Activated CD4-positive, alpha-beta T cell treated with anti-CD3 and anti-CD28 coated beads, Interleukin-2, amount 50 U/mL, for 16 hours (primary cell): ENCODE results near the gene IPPK.
"Not testable (repeated sequence)": the region's sequence is repeated elsewhere in the genome, so short reads cannot be mapped to it uniquely, and the experiment has no call there.

Experiments used
- DNase-seq: peaks from one replicate; pipeline ENCODE4 v3.0.0-alpha.2; 2020

The IPPK gene

DNA sequence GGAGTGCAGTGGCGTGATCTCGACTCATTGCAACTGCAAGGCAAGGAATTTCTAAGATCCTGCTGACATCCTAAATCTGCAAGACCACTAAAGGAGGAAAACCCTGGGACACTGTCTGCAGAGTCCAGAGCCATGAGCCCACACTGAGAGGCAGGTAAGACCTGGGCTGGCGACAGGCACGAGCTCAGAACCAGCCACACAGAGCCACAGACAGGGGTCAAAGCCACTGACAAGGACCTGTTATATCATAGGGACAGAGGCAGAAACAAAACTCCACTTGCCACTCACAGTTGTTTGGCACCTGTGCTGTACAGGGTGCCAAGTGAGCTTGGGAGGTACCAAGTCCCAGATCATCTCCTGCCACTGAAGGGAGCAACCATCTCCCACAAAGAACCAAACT lies 34.2 kb downstream of the IPPK start:
- no peak for DNase-seq

DNA sequence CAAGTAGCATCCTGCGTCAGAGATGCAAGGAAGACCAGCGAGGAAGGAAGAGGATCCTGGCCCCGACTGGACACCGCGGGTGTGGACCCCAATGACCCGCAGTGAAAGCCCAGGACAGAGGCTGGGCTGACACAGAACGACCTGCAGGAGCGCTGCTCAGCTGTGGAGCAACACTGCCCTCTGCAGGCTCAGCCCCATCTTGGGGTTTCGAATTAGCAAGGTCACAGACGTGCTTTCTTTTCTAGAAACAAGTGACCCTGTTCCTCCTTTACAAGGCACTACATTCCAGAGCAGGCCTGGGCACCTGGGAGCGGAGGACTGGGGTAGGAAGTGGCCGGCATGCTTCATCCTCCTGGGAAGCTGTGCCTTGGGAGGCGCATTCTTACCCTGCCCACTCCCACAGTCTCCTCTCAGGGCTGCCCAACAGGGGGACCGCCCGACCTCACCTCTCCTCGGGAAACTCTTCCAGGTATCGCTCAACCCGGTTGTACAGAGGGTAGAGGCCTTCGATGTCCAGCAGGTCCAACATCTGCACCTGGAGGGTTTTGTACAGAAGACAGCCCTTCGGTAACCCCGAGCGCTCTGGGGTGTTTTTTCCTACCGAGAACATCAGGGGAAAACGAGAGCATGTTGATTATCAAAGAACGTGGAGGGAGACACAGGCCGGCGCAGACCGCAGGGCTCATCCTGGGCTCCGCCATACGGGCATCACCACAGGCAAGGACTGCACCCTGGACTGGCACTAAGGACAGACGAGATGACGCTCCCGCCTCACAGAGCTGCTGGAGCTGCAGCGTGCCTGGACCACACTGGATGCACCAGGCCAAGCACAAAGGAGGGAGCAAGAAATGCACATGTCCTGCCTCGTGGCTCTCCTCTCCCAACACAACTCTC lies 35.0 kb downstream of the IPPK start:
- peak; percentile 70 for DNase-seq

DNA sequence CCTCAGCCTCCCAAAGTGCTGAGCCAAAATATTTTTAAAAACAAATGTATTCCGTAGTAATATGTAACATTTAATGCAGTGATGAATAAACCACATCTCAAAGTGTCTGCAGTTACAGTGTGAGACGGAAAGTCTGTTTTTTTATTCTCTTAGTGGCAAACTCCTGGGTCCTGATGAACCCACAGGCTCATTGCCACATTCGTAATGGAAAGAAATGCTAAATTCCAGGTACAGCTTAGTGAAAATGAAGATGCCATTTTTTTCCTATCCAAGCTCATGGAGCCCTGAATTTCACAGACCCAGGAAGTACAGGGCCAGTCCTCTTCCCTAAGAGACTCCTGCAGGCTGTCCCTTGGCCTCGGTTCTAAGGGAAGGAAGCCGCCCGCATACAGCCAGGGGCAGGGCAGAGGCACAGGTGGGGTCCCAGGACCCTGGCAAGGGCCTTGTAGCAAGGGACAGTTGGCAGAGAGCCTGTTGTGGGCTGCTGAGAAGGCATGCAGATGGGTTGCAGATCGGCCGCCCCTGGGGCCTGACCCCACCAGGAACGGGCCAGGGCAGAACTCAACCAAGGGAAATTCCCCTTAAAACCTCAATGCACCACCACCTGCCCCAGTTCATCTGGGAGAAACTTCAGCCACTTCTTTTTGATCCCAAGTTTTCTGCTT lies 36.2 kb downstream of the IPPK start:
- no peak for DNase-seq

DNA sequence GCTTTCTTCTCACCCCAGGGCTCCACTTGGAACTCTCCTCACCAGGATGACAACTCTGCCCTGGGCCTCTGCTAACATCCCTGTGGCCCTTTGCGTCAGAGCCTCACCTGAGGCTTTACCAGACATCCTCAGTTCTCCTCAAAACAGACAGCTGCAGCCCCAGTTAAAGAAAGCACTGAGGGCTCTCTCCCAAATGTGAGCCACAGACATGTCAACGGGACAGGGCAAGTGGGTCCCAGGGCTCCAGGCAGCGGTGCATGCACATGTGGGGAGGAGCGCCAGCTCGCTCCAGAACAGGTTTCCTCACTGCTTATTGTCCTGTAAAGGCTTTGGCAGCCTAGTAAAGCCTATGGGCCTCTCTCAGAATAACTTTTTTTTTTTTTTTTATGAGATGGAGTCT lies 37.3 kb downstream of the IPPK start:
- DNase-seq, result no peak

DNA sequence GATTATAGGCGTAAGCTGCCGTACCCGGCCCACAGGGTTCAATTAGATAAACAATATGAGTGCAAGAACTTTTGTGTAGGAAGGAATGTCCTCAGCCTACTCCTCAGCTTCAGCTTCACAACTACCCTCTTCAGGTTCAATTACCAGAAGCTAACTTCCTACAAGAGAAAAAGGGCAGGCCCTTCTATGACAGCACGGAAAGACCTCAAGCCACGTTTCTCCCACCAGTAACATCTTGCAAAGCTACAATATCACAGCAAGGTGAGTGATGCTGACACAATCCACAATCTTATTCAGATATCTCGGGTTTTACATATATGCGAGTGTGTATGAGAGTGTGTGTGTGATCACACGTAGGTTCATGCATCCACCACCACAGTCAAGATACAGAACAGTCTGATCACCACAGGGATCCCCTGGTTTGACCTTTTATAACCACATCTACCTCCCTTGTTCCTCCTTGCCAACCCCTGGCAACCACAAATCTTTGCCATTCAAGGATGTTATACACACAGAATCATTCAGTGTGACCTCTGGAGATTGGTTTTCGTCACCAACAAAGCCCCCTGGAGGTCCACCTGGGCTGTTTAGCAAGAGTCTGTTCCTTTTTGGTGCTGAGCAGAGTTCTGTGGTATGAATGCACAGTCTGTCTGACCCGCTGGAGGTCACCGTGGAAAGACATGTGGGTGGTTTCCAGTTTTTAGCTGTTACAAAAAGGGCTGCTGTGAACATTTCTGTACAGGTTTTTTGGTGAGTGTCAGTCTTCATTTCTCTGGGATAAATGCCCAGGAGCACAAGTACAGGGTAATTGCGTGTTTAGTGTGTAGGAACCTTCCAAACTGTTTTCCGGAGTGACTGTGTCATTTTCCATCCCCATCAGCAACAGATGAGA lies 38.2 kb downstream of the IPPK start:
- peak; percentile 5 for DNase-seq

DNA sequence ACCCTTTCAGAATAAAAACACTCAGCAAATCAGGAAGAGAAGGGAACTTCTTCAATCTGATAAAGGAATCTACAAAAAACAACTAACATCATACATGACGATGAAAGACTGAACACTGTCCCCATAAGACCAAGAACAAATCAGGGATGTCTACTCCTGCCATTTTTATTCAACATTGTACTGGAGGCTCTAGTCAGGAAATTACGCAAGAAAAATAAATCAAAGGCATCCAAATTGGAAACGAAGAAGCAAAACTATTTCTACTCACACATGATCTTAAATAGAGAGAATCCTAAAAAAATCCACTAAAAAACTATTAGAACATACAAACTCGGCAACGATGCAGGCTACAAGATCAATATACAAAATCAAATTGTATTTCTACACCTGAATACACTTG lies 42.3 kb downstream of the IPPK start:
- no peak for DNase-seq

DNA sequence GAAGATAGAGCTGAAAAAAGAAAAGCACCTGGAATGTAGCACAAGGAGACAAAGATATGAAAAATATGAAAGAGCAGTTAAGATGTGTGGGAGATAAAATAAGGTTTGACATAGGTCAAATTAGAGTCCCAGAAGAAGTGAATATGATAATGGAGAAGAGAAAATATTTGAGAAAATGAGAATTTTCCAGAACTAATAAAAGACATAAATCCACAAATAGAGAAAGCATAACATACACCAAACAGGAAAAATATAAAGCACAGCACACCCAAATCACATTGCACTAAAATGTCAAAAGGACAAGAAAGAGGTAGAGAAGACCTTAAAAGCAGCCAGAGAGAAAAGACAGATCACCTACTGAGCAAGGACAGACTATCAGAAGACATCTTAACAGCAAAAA lies 43.4 kb downstream of the IPPK start:
- DNase-seq, result no peak

DNA sequence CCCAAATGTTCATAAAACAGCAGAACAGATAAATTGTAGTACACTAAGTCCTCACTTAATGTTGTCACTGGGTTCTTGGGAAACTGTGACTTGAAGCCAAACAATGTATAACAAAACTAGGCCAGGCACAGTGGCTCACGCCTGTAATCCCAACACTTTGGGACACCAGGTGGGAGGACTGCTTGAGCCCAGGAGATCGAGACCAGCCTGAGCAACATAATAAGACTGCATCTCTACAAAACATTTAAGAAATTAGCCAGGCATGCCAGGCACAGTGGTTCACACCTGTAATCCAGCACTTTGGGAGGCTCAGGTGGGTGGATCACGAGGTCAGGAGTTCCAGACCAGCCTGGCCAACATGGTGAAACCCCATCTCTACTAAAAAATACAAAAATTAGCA lies 46.0 kb downstream of the IPPK start:
- not testable (repeated sequence) for DNase-seq

DNA sequence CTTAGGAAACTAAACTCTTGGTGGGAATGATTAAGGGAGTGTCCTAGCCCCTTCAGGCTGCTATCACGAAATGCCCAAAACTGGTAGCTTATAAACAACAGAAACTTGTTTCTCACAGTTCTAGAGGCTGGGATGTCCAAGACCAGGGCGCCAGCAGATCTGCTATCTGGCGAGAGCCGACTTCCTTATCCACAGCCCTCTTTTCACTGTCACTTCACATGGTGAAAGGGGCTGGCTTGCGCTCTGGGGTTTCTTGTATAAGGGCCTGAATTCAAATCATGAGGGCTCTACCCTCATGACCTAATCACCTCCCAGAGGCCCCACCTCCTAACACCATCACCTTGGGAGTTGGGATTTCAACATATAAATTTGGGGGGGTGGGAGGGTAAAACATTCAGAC lies 49.1 kb downstream of the IPPK start:
- no peak for DNase-seq

DNA sequence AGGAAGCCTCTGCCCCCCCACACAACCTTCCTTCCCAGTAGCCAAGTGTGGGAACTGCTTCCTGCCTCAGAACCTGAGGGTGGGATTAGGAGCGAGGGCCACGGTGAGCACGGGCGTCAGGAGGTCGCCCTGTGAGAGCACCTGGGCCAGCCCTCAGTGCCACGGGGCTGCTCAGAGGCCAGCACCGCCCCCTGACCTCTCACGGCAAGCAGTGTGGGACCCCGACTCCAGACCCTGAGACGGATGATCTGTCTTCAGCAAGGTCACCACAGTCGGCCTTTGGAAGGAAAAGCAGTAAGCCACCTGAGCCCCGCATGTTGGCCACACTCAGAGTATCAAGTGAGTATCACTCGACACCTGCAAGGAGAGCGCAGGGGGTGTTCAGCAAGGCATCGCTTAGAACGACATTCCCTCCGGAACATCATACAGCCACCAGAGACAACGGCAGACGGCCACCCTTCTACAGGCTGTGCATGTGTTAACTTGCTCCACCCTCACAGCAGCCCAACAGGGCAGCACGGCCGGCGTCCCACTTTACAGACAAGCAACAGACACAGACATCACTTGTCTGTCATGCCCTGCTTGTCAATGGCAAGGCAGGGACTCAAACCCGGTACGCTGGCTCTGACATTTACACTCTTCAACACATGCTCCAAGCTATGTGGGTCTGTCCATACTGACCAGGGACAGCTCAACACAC lies 50.2 kb downstream of the IPPK start:
- no peak for DNase-seq

DNA sequence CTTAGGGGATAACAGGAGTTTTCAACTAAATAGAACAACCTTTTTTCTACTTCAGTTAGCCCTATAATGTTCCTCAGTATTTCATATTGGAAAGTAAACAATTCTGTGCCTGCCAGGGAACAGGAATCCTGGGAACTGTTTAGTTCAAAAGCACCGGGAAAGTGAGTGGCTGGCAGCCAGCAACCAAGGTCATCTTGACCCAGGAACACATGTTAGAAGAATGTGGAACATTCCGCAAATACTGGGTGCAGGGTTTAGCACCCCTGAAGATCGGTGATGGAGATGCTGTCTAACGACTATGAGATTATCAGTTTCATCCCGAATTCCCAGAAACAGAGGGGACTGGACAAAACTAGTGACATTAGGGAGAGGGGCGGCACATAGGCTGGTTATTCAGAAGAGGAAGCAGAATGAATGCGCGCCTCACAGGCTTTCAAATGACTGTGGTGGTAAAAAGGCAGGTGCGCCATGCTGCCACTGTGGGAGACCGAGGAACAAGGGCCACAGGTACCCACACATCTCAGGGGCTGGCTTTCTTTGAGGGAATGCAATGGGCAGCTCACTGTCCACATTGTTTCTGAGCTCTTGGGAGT lies 51.2 kb downstream of the IPPK start:
- DNase-seq, result no peak

DNA sequence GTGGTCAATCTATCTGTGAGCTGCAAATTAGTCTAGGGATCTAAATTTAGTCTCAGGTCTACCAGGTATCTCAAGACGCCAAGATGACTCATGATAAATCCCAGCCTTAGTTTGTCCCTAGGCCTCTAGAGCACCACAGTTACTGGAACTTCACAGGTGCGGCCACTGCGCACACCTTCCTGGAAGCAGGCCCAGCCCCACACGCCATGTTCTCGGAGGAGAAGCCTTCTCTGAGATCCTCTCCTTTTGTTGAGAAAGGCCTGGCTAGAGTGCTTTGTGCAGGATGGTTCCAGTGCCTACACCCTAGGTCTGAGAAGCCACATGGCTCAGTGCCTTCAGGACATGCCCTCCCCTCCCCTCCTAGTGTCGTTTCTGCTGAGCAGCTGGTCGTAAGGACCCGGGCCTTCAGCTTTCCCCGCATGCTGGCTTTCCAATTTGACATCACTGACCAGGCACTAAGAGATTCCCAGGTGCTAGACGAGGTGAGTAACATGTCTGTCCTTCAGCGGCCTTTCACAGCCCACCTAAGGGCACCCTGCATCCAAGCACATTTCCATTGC lies 51.9 kb downstream of the IPPK start:
- no peak for DNase-seq

DNA sequence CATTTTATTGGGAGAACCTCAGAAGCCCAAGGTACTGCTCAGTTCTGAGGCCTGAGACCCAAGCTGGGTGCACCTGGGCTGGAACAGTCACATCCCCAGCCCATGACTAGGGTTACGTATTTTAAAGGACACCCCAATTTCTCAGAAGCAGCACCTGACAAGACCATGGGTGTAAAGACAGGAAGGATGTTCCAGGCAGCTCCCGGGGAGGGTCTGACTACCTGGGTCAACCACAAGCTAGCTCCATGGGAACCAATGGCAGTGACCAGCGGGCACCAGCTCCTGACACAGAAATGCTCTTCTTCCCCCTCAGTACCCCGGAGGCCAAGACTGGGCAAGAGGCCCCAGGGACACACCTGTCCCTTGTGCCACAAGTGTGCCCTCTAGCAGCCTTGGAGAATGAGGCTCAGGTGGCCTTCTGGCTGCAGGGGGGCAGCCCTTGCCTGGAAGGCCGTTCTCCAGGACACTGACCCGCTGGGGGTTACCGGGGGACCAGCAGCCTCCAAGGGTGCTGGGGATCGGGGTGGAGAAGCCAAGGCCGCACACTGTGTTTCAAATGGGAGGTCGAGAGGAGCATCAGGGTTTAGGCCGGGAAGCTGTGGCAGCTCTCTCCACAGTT lies 52.6 kb downstream of the IPPK start:
- DNase-seq, result no peak

DNA sequence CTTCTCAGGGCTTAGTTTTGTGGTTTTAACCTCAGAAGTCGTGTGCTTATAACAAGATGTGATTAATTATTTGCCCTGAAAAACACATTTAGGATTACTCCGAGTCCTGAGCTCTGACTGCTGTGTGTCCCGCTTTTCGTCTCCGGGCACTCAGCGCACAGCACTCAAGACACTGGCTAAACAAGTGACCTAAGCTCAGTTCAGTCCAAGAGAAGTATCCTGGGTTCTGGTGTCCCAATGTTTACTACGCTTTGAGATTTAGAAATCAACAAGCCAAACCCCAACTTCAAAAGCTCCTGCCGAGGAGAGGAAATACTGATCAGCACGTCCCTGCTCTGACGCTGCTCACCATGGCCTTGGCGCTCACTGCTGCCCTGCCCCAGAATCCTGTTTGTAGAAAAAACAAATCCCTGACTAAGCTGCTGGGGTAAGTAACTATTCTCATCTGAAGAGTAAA lies 53.2 kb downstream of the IPPK start:
- DNase-seq, result no peak

DNA sequence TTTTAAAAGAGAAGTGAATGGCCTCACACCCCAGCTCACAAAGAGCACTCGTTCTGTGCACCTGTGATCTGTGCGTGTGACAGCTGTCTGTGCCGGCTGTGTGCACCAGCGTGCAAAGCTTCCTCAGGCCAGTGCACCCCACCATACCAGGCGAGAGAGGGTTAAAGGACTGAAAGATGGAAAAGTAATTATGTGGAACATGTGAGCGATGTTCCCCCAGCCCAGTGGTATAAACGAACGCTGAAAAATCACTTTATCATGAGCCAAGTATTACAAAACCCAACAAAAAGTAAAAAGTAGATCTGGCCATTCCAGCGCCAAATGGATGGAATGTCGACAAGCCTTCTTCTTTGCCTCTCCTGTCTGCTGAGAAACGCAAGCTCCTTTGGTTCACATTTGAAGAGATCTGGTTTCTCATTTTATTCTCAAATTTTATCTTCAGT lies 53.7 kb downstream of the IPPK start:
- DNase-seq, result no peak

DNA sequence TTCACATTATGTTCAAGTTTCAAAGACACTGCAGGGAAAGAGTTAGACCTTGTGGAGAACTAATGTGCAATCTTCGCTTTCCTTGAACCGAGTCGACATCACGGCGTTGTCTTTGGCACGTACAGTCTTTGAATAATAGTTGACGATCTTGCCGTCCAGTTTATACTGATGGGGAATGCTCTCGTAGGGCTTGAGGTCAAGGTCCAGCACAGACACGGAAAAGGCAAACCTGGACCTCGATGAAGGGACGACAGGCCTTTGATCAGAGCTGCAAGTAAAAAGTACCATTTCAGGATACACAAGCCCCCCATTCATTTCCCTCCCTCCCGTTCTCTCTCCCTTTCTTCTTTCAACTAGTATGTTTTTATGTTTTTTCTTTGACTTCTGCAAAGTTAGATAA lies 54.1 kb downstream of the IPPK start:
- no peak for DNase-seq

DNA sequence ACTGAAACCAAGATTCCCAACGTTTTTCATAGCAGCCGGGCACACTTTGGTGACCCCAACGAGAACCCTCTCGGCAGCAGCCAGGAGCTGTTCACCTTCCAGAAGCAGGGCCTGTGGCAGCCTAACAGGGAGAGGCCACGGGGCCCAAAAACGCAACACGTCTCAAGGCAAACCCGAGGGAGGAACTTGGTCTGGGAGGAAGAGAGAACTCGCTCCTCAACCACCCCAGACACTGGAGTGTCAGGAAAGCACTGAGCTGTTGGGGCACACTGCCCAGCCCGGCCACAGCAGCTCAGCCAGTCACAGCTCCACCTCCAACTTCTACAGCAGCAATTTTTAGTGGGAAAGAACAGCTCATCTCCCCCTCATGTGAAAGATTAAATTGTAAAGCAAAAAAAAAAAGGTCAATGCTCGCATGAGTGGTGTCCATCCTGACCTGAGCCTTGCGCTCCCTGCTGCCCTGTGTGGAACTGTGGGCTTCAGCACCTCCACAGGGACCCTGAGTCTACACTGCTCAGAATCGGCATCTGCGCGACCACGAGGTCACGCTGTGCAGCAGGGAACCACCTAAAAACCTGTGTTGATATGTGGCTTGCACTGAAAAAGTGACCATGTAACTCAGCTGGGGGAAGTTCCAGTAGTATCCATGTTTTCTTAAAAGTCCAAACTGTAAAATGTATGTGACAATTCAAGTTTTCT lies 55.0 kb downstream of the IPPK start:
- DNase-seq, result no peak

DNA sequence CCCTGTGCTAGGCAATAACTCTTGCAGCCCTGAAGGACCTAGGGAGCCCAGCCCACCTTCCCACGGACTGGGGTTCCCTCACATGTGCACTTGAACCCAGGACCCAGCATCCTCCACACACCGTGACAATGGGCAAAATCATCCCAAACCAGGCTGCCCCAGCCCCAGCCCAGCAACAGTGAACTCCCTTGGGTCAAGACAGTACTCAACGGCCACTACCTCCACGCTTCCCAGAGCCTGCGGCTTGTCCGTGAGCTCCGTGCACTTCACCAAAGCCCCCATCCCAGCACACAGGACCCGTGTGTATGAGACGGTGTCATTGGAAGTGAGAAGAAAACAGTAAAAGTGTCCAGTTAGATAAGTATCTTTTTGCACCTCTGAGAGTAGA lies 55.8 kb downstream of the IPPK start:
- DNase-seq, result no peak

DNA sequence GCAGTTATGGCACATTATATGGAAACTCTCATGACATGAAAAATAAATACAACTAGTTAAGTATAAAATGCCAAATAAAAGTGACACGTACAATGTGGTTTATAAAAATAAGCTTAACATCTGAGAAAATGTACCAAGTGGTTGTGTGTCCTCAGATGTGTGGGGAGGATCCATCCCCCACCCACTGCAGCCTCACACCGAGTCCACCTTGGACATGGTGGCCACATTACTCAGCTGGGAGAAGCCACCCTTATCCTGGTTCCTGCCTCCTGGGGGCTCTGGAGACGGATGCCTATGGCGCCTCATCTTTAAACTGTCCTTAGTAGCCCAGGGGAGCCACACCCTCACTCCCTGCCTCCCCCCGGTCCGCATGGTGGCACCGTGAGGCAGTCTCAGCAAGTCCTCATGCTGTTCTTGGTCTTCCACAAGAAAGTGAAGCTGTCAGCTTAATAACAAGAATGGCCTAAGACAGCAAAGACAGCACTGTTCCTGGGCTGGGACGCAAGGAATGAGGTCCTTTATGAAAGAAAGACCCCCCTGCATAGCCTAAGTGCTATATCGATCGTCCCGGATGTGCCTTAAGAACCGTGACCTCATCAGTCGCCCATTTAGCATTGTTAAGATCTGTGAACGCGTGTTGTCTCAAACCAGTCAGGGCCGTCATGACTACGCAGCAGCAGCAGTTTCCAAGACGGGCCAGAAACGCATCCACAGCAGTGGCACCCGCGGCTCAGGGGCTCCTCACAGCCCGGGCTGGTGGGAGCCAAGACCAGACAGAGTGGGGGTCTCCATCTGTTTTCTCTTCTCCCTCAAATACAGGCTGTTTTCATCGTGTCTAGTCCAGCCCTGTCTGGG lies 56.4 kb downstream of the IPPK start:
- DNase-seq, result no peak

DNA sequence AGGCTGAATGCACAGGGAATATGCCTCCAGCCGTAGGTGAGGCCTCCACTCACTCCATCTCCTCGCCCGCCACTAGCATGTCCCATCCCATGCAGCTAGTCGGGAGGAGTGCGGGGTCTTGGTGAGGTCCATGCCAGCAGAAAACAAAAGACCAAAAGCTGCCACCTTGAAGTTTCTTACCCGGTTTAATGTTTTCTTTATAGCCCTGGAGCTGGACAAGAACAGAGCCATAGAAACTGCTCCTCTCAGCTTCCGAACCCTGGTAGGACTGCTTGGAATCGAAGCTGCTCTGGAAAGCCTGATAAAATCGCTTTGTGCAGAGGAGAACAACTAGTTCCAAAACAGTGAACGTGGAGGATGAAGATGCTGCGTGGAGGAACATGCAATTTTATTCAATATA lies 57.1 kb downstream of the IPPK start:
- DNase-seq, result no peak
